Stimulated activated CD8-positive, alpha-beta memory T cell treated with anti-CD3 and anti-CD28 coated beads, Interleukin-2, amount 100 ng/mL, for 1 hour (primary cell): ENCODE measurements around the gene SH3BP2.

Source experiments
- DNase-seq, 2 donors: peaks; one replicate each; pipeline ENCODE4 v3.0.0-alpha.2; 2020; ENCODE audit warnings: low read depth in 2 of 2

The SH3BP2 gene

GRCh38 chr4:2819244-2820215 lies 26.6 kb downstream of the SH3BP2 start:
- no peak for DNase-seq

GRCh38 chr4:2820216-2820982 lies 27.5 kb downstream of the SH3BP2 start:
- no peak for DNase-seq

- DNase-seq: no peak
These were observed 29.8 kb downstream of the SH3BP2 start for GRCh38 chr4:2822461-2823300.

- DNase-seq: no peak
These were observed 30.4 kb downstream of the SH3BP2 start for GRCh38 chr4:2823301-2823670.

GRCh38 chr4:2823671-2824328 lies 30.9 kb downstream of the SH3BP2 start:
- DNase-seq: no peak

GRCh38 chr4:2824329-2824835 lies 31.5 kb downstream of the SH3BP2 start:
- DNase-seq: no peak

- no peak for DNase-seq
These were observed 32.0 kb downstream of the SH3BP2 start for GRCh38 chr4:2824836-2825381.

- no peak for DNase-seq
These were observed 32.9 kb downstream of the SH3BP2 start for GRCh38 chr4:2825740-2826139.

- DNase-seq: no peak
These were observed 34.4 kb downstream of the SH3BP2 start for GRCh38 chr4:2827071-2827873.

GRCh38 chr4:2827874-2828751 lies 35.2 kb downstream of the SH3BP2 start:
- no peak for DNase-seq

GRCh38 chr4:2828758-2829181 lies 35.9 kb downstream of the SH3BP2 start:
- DNase-seq: no peak

GRCh38 chr4:2829321-2829932 lies 36.5 kb downstream of the SH3BP2 start:
- no peak for DNase-seq

- no peak for DNase-seq
These were observed 37.1 kb downstream of the SH3BP2 start for GRCh38 chr4:2829933-2830451.

- no peak for DNase-seq
These were observed 38.0 kb downstream of the SH3BP2 start for GRCh38 chr4:2830632-2831610.

- no peak for DNase-seq
These were observed 38.9 kb downstream of the SH3BP2 start for GRCh38 chr4:2831611-2832308.

- DNase-seq: no peak
These were observed 39.6 kb downstream of the SH3BP2 start for GRCh38 chr4:2832309-2832980.
